Transverse colon (tissue), 3 donors: ENCODE data around the gene TMEM9.

Experiments used
- CTCF ChIP-seq, 5 experiments: fragments of 200-600 bp in 3 of 5; fragments of 450-650 bp in 2 of 5; sonication (generic) in 3 of 5; IDR thresholded peaks; 1 replicate in 2 of 5; 2 replicates in 3 of 5; pipeline ENCODE4 v1.5.1; 2016 to 2017; ENCODE audit warnings: antibody characterized with exemption in 5 of 5, inconsistent platforms in 3 of 5, mild to moderate bottlenecking in 2 of 5, moderate library complexity in 1 of 5
- POLR2A ChIP-seq: fragments of 450-650 bp; IDR thresholded peaks from one replicate; pipeline ENCODE4 v1.6.1; 2016; ENCODE audit warnings: antibody characterized with exemption, mild to moderate bottlenecking, moderate library complexity

GRCh38 chr1:201172326-201172725 is 18.1 kb upstream of the TMEM9 start:
- no peak for TF ChIP-seq CTCF (IDR thresholded peaks at IDR 0.05)
- TF ChIP-seq POLR2A: no peak
